ENCODE measurements around the gene FBXL4.
A peak's percentile ranks its signal among the peaks of the same experiment; 100 is the strongest.

FBXL4 gene

GRCh38 chr6:98970469-98970868, 22.7 kb upstream of the FBXL4 start:
- Mint-ChIP-seq H3K27ac (no peak overlapping the region), H3K9me3 (no peaks in the 10 kb centered on the region), H3K27me3 (no peaks in the 10 kb centered on the region), H3K4me1 (no peaks in the 10 kb centered on the region), H3K4me3 (no peak overlapping the region), H3K36me3 (no peaks in the 10 kb centered on the region)
- no peak for ATAC-seq (ENCODE audit: low read depth)
- no peak for DNase-seq (ENCODE audit: low spot score in 2 of 2)

- no peak for ATAC-seq (ENCODE audit: low read depth)
- Mint-ChIP-seq H3K4me3 (no peak overlapping the region), H3K9me3 (no peaks in the 10 kb centered on the region)
These were observed 19.9 kb upstream of the FBXL4 start for GRCh38 chr6:98967616-98968015.

GRCh38 chr6:98959631-98960030, 11.9 kb upstream of the FBXL4 start:
- no peak for ATAC-seq (ENCODE audit: low read depth)
- H3K4me1 Mint-ChIP-seq = no peaks in the 10 kb centered on the region
- H3K4me3 Mint-ChIP-seq = no peak overlapping the region
- H3K27ac Mint-ChIP-seq = no peak overlapping the region
- H3K9me3 Mint-ChIP-seq = no peaks in the 10 kb centered on the region
- peaks cover 6% of the 10 kb centered on the region for H3K27me3 Mint-ChIP-seq
- no peaks in the 10 kb centered on the region for H3K36me3 Mint-ChIP-seq
- no peak for DNase-seq (ENCODE audit: low spot score in 2 of 2)

More at GRCh38 chr6:98967616-98968015, 19.9 kb upstream of the FBXL4 start:
- Mint-ChIP-seq H3K27me3 (peaks cover 6% of the 10 kb centered on the region), H3K36me3 (no peaks in the 10 kb centered on the region), H3K27ac (no peak overlapping the region), H3K4me1 (no peaks in the 10 kb centered on the region)
- DNase-seq (ENCODE audit: low spot score in 2 of 2) = no peak

- DNase-seq (ENCODE audit: low spot score in 2 of 2) (no peak), ATAC-seq (ENCODE audit: low read depth) (no peak)
- no peaks in the 10 kb centered on the region for H3K9me3 Mint-ChIP-seq
- no peaks in the 10 kb centered on the region for H3K4me1 Mint-ChIP-seq
- no peak overlapping the region for H3K27ac Mint-ChIP-seq
- no peaks in the 10 kb centered on the region for H3K36me3 Mint-ChIP-seq
- H3K4me3 Mint-ChIP-seq = no peak overlapping the region
- peaks cover 4% of the 10 kb centered on the region for H3K27me3 Mint-ChIP-seq
These were observed 11.0 kb upstream of the FBXL4 start for GRCh38 chr6:98958776-98959175.

GRCh38 chr6:98957450-98957849, 9.7 kb upstream of the FBXL4 start:
- no peak overlapping the region for H3K4me3 Mint-ChIP-seq
- peaks cover 2% of the 10 kb centered on the region for H3K27me3 Mint-ChIP-seq
- DNase-seq (ENCODE audit: low spot score in 2 of 2) = no peak
- no peaks in the 10 kb centered on the region for H3K36me3 Mint-ChIP-seq
- ATAC-seq (ENCODE audit: low read depth) = no peak
- H3K27ac Mint-ChIP-seq = no peak overlapping the region
- no peaks in the 10 kb centered on the region for H3K9me3 Mint-ChIP-seq
- no peaks in the 10 kb centered on the region for H3K4me1 Mint-ChIP-seq

GRCh38 chr6:98949589-98949988, 1.8 kb upstream of the FBXL4 start:
- Mint-ChIP-seq H3K4me1 (peaks cover 18% of the 10 kb centered on the region), H3K27ac (no peak overlapping the region), H3K4me3 (no peak overlapping the region), H3K36me3 (no peaks in the 10 kb centered on the region), H3K9me3 (no peaks in the 10 kb centered on the region), H3K27me3 (no peaks in the 10 kb centered on the region)
- no peak for ATAC-seq (ENCODE audit: low read depth)
- DNase-seq (ENCODE audit: low spot score in 2 of 2) = no peak

- H3K36me3 Mint-ChIP-seq = peaks cover 6% of the 10 kb centered on the region
- no peaks in the 10 kb centered on the region for H3K27me3 Mint-ChIP-seq
- H3K4me3 Mint-ChIP-seq = peak overlapping the region; percentile 93
- peaks cover 21% of the 10 kb centered on the region for H3K4me1 Mint-ChIP-seq
- peaks cover 4% of the 10 kb centered on the region for H3K9me3 Mint-ChIP-seq
- DNase-seq (ENCODE audit: low spot score in 2 of 2) = peak in 1 of 2 donors; percentile 9
- peak overlapping the region; percentile 96 for H3K27ac Mint-ChIP-seq
- peak; percentile 14 for ATAC-seq (ENCODE audit: low read depth)
These were observed 801 bp downstream of the FBXL4 start for GRCh38 chr6:98946879-98947410.

- no peak for DNase-seq (ENCODE audit: low spot score in 2 of 2)
- H3K27me3 Mint-ChIP-seq = no peaks in the 10 kb centered on the region
These were observed 1.4 kb downstream of the FBXL4 start for GRCh38 chr6:98946266-98946878.

GRCh38 chr6:98945311-98946115, 2.2 kb downstream of the FBXL4 start:
- Mint-ChIP-seq H3K9me3 (peaks cover 8% of the 10 kb centered on the region), H3K36me3 (peaks cover 15% of the 10 kb centered on the region), H3K27ac (peak overlapping the region; percentile 56)

More at GRCh38 chr6:98946266-98946878, 1.4 kb downstream of the FBXL4 start:
- peaks cover 4% of the 10 kb centered on the region for H3K9me3 Mint-ChIP-seq
- peak overlapping the region; percentile 96 for H3K27ac Mint-ChIP-seq
- ATAC-seq (ENCODE audit: low read depth) = no peak
- peak overlapping the region; percentile 93 for H3K4me3 Mint-ChIP-seq
- H3K4me1 Mint-ChIP-seq = peaks cover 23% of the 10 kb centered on the region
- peaks cover 8% of the 10 kb centered on the region for H3K36me3 Mint-ChIP-seq

GRCh38 chr6:98944598-98945081, 3.1 kb downstream of the FBXL4 start:
- Mint-ChIP-seq H3K36me3 (peaks cover 21% of the 10 kb centered on the region), H3K27ac (no peak overlapping the region), H3K27me3 (no peaks in the 10 kb centered on the region), H3K4me3 (no peak overlapping the region), H3K9me3 (peaks cover 10% of the 10 kb centered on the region), H3K4me1 (peaks cover 24% of the 10 kb centered on the region)
- ATAC-seq (ENCODE audit: low read depth) (no peak), DNase-seq (ENCODE audit: low spot score in 2 of 2) (no peak)

More at GRCh38 chr6:98945311-98946115, 2.2 kb downstream of the FBXL4 start:
- ATAC-seq (ENCODE audit: low read depth) (no peak), DNase-seq (ENCODE audit: low spot score in 2 of 2) (no peak)
- Mint-ChIP-seq H3K4me1 (peaks cover 24% of the 10 kb centered on the region), H3K4me3 (peak overlapping the region; percentile 51), H3K27me3 (no peaks in the 10 kb centered on the region)

GRCh38 chr6:98944168-98944567, 3.6 kb downstream of the FBXL4 start:
- no peaks in the 10 kb centered on the region for H3K27me3 Mint-ChIP-seq
- peaks cover 14% of the 10 kb centered on the region for H3K9me3 Mint-ChIP-seq
- no peak for ATAC-seq (ENCODE audit: low read depth)
- H3K27ac Mint-ChIP-seq = no peak overlapping the region
- H3K36me3 Mint-ChIP-seq = peaks cover 26% of the 10 kb centered on the region
- peaks cover 24% of the 10 kb centered on the region for H3K4me1 Mint-ChIP-seq
- DNase-seq (ENCODE audit: low spot score in 2 of 2) = no peak
- H3K4me3 Mint-ChIP-seq = no peak overlapping the region

- Mint-ChIP-seq H3K9me3 (peaks cover 17% of the 10 kb centered on the region), H3K4me3 (no peak overlapping the region), H3K27me3 (no peaks in the 10 kb centered on the region), H3K27ac (no peak overlapping the region), H3K4me1 (peaks cover 29% of the 10 kb centered on the region), H3K36me3 (peaks cover 32% of the 10 kb centered on the region)
- DNase-seq (ENCODE audit: low spot score in 2 of 2) (no peak), ATAC-seq (ENCODE audit: low read depth) (no peak)
These were observed 5.4 kb downstream of the FBXL4 start for GRCh38 chr6:98942263-98942803.

GRCh38 chr6:98941319-98941718, 6.4 kb downstream of the FBXL4 start:
- Mint-ChIP-seq H3K27ac (no peak overlapping the region), H3K9me3 (peaks cover 17% of the 10 kb centered on the region), H3K36me3 (peaks cover 32% of the 10 kb centered on the region), H3K4me1 (peaks cover 23% of the 10 kb centered on the region), H3K4me3 (no peak overlapping the region), H3K27me3 (no peaks in the 10 kb centered on the region)
- DNase-seq (ENCODE audit: low spot score in 2 of 2) = no peak
- no peak for ATAC-seq (ENCODE audit: low read depth)

GRCh38 chr6:98937351-98937750, 10.4 kb downstream of the FBXL4 start:
- H3K27me3 Mint-ChIP-seq = no peaks in the 10 kb centered on the region
- H3K4me1 Mint-ChIP-seq = peaks cover 31% of the 10 kb centered on the region
- DNase-seq (ENCODE audit: low spot score in 2 of 2) (no peak), ATAC-seq (ENCODE audit: low read depth) (no peak)
- peaks cover 37% of the 10 kb centered on the region for H3K36me3 Mint-ChIP-seq
- peaks cover 14% of the 10 kb centered on the region for H3K9me3 Mint-ChIP-seq
- H3K27ac Mint-ChIP-seq = no peak overlapping the region
- no peak overlapping the region for H3K4me3 Mint-ChIP-seq
